ENCODE data around the gene GPC1. TPM values are rescaled to one million over a fixed set of nuclear protein-coding genes. Genes with fewer than 3 reads are reported as not detected.
A peak's percentile ranks its signal among the peaks of the same experiment; 100 is the strongest.

The GPC1 gene
- polyA plus RNA-seq, 1 experiment = 126 TPM

- H3K27me3 ChIP-seq (ENCODE audit: control insufficient read depth, insufficient read depth, low read length) = no peaks in the 10 kb centered on the region
- no peaks in the 10 kb centered on the region; the same call in 1 of the 2 replicates for H3K36me3 ChIP-seq (ENCODE audit: control insufficient read depth, insufficient read depth, low read length)
- ChIA-PET POLR2A (no interaction called here), CTCF (interaction anchor here (0.7 to 2.6 kb wide), 4 partner anchors 12 to 328 kb away, joined by 3 to 12 read pairs (median 4); partner anchors contain the start of gene DUSP28)
- no peak overlapping the region for H3K4me3 ChIP-seq (ENCODE audit: low read depth, low read length)
- TF ChIP-seq CTCF (IDR thresholded peaks at IDR 0.05; ENCODE audit: insufficient read depth, low read depth, low read length) = no peak
- no peak for DNase-seq (ENCODE audit: low read depth)
These were observed 76.6 kb downstream of the GPC1 start for GRCh38 chr2:240512109-240512485.

- no peaks in the 10 kb centered on the region for H3K27me3 ChIP-seq (ENCODE audit: control insufficient read depth, insufficient read depth, low read length)
- no peak overlapping the region for H3K4me3 ChIP-seq (ENCODE audit: low read depth, low read length)
- POLR2A ChIA-PET = no interaction called here
- H3K36me3 ChIP-seq (ENCODE audit: control insufficient read depth, insufficient read depth, low read length) = no peaks in the 10 kb centered on the region; the same call in 1 of the 2 replicates
- DNase-seq (ENCODE audit: low read depth) = no peak
- no peak for TF ChIP-seq CTCF (IDR thresholded peaks at IDR 0.05; ENCODE audit: insufficient read depth, low read depth, low read length)
- CTCF ChIA-PET = interaction anchor here (1.0 to 3.2 kb wide), 7 partner anchors 11 to 328 kb away, joined by 3 to 35 read pairs (median 5); partner anchors contain the start of genes CAPN10 and DUSP28
These were observed 77.4 kb downstream of the GPC1 start for GRCh38 chr2:240512666-240513535.

GRCh38 chr2:240513549-240514287 lies 78.3 kb downstream of the GPC1 start:
- Histone ChIP-seq H3K27me3 (ENCODE audit: control insufficient read depth, insufficient read depth, low read length) (no peaks in the 10 kb centered on the region), H3K36me3 (ENCODE audit: control insufficient read depth, insufficient read depth, low read length) (no peaks in the 10 kb centered on the region; the same call in 1 of the 2 replicates), H3K4me3 (ENCODE audit: low read depth, low read length) (no peak overlapping the region)
- TF ChIP-seq CTCF (IDR thresholded peaks at IDR 0.05; ENCODE audit: insufficient read depth, low read depth, low read length) = peak; percentile 97
- ChIA-PET POLR2A (no interaction called here), CTCF (interaction anchor here (0.6 to 3.2 kb wide), 31 partner anchors 9 to 372 kb away, joined by 3 to 35 read pairs (median 4); partner anchors contain the start of genes CAPN10 and DUSP28)
- DNase-seq (ENCODE audit: low read depth) = peak; percentile 31

GRCh38 chr2:240514631-240515030 lies 79.2 kb downstream of the GPC1 start:
- no peak for TF ChIP-seq CTCF (IDR thresholded peaks at IDR 0.05; ENCODE audit: insufficient read depth, low read depth, low read length)
- no peaks in the 10 kb centered on the region for H3K27me3 ChIP-seq (ENCODE audit: control insufficient read depth, insufficient read depth, low read length)
- no peak overlapping the region for H3K4me3 ChIP-seq (ENCODE audit: low read depth, low read length)
- DNase-seq (ENCODE audit: low read depth) = no peak
- ChIA-PET POLR2A (no interaction called here), CTCF (interaction anchor here (0.7 to 3.2 kb wide), 17 partner anchors 8 to 337 kb away, joined by 3 to 35 read pairs (median 4); partner anchors contain the start of gene DUSP28)
- H3K36me3 ChIP-seq (ENCODE audit: control insufficient read depth, insufficient read depth, low read length) = no peaks in the 10 kb centered on the region; the same call in 1 of the 2 replicates

- Histone ChIP-seq H3K27me3 (ENCODE audit: control insufficient read depth, insufficient read depth, low read length) (no peaks in the 10 kb centered on the region), H3K4me3 (ENCODE audit: low read depth, low read length) (no peak overlapping the region), H3K36me3 (ENCODE audit: control insufficient read depth, insufficient read depth, low read length) (no peaks in the 10 kb centered on the region)
- no peak for DNase-seq (ENCODE audit: low read depth)
- ChIA-PET POLR2A (no interaction called here), CTCF (interaction anchor here (0.6 to 2.8 kb wide), 2 partner anchors 56 to 323 kb away, joined by 3 to 14 read pairs; no protein-coding TSS in a partner anchor)
- no peak for TF ChIP-seq CTCF (IDR thresholded peaks at IDR 0.05; ENCODE audit: insufficient read depth, low read depth, low read length)
These were observed 81.9 kb downstream of the GPC1 start for GRCh38 chr2:240517342-240517741.

Measured in BJ (cell line).